GM20431 (cell line): ENCODE results near the gene OXSR1.

Experiments used
- in situ Hi-C: fragments of 300-500 bp; cut with MseI, MboI; formaldehyde crosslinking; loops from one replicate; pipeline ENCODE4 v1.15.0; 2020; ENCODE audit warnings: low sequenced_read_pairs; ENCODE audit not compliant: unreplicated experiment

Gene OXSR1

DNA sequence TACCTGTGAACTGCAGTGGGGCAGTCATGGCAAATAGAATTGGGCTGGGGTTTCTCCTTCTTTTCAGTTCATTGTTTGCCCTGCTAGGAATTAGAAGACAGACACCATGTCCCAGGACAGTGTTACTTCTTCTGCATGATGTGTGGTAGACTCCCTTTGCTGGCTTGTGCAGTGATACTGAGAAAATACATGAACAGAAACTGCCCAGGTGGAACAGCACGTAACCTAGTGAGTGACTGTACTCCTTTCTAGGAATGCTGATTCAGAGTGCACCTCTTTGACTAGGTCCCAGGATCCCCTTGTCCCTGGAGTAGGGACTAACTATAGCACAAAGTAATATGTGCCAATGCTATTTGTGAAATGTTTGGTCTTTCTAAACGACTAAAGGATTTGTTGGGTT lies 89.5 kb downstream of the OXSR1 start:
- in situ Hi-C loops = no loop called here

DNA sequence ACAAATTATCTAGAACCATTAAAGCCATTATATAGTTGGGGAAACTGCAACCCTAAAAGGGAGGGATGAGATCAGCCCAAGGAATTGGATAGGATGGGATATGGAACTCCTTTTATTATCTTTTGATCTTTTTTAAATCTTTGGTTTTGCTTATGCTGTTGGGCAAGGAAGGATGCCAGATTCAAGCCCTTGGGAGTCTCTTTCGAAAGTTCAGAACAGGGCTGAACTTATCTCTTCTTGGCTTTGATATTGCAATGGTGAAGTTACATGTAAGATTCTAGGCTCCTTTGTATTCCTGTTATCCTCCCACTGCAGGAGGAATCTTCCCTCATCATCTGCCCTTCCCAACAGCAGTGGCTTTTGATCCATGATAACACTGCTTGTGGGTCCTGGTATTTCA lies 90.3 kb downstream of the OXSR1 start:
- in situ Hi-C loops = no loop called here

DNA sequence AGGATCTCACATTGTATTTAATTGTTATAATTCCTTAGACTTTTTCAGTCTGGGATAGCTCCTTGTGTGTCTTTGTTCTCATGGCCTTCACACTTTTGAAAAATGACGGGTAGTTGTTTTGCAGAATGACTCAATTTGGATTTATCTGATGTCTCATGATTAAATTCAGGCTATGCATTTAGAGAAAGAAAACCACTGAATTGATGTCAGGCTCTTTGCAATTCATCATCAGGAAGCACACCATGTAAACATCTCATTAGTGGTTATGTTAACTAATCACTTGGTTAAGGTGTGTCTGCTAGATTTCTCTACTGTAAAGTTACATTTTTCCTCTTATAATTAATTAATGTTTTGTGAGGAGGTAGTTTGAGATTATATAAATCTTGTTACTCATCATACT lies 92.2 kb downstream of the OXSR1 start:
- in situ Hi-C loops = no loop called here

DNA sequence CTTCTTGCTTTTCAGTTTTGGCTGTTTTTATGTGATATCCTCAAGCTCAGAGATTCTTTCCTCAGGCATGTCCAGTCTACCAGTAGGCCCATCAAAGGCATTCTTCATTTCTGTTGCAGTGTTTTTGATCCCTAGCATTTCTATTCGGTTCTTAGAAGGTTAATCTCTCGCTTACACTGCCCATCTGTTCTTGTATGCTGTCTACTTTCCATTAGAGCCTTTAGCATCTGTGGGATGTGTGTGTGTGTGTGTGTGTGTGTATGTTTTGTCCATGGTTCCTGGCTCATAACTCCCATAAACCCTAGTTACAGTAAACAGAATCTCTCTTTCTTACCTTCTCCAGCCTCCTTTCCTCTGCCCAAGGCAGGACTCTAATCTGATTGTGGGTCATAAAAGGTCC lies 95.1 kb downstream of the OXSR1 start:
- in situ Hi-C loops = no loop called here

DNA sequence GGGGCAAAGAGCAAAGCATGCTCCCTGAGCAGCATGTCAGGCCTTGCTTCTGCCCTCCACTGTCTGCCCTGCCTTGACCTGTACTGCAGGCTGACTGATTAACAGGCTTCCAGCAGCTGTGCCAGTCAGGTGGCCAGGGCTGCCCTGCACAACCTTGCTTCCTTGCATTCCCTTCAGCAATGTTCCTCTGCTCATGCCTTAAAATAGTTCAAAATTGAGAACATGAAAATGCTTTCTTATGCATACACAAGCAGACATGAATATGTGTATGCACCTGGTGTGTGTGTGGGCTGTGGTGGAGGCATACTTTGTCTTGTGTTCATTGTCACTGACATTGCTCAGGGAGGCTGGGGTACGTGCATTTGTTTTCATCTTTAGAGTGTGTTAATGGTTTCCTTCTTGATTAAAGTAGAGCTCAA lies 99.0 kb downstream of the OXSR1 start:
- in situ Hi-C loops = no loop called here

DNA sequence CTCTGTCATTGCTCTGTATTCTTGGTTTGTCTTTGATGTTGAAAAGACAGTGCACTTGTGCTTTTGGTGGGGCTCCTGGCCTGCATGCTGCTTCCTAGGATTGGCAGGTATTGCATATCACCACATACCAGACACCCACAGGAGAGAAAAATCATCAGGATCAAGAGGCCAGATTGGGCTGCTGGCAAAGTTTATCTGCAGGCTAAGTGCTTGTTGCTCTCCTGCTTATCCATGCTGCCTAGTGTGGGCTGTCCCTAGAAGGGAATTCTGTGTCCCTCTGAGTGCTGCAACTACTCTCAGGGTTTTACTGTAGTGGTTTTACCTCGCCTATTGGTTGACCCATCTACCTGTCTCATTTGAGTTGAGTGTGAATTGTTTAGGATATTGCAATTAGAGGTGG lies 99.4 kb downstream of the OXSR1 start:
- in situ Hi-C loops = no loop called here

DNA sequence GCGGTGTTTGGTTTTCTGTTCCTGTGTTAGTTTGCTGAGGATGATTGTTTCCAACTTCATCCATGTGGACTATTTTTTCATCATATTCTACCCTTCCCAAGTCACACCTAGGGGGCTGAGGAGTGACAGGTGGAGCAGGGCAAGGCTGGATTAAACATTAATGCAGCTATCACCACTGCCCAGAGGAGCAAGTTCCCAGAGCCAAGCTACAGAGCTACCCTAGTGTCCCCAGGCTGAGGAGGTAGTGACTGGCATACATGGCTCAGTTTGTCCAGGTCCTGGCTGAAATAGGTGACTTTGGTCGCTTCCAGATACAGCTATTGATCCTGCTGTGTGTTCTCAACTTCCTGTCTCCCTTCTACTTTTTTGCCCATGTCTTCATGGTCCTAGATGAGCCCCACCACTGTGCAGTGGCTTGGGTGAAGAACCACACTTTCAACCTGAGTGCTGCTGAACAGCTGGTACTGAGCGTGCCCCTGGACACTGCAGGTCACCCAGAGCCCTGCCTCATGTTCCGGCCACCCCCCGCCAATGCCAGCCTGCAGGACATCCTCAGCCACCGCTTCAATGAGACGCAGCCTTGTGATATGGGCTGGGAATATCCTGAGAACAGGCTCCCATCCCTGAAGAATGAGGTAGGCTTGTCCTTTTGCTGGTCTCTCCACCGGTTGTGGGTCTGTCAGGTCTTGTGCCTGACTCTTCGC lies 100.4 kb downstream of the OXSR1 start, which contains the start of gene SLC22A13:
Gene SLC22A13, plus strand, starts transcription at position 209 of the 704 bp plus-strand sequence. Its CDS starts 49 bp downstream, at position 258.
- in situ Hi-C loops = no loop called here

DNA sequence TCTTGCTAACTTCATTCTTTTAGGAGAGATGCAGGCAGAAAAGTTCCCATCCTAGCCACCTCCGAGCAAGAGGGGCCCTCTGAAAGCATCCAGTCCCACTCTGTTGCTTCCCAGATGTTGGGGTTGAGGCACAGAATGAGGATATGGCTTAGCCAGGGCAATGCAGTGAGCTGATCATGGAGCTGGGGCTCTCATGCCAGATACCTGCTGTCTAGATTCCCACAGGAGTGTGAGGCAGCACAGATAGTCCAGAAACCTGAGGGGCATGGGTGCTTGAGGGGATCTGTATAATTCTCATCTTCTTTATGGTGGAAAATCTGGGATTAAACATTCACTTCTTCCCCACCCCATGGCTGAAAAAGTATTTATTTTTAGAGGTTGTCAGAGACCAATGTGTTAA lies 101.5 kb downstream of the OXSR1 start:
- in situ Hi-C loops = no loop called here

DNA sequence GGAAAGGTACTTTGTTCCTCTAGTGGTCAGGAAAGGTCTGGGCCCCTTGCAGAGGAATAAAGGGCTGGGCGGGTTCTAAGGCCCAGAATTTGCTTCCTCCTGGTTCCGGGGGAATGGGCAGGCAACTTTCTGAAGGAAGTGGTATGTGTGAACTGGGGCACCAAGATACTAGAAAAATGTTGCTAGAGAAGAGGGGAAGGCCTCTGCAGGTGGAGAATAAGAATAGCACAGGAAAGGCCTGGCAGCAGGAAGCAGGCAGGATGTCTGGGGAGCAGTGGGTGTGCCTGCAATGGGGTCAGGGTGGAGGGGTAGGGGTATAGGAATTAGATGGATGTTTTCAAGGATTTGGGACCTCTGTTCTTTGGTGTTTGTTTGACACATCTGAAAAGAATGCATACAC lies 102.3 kb downstream of the OXSR1 start:
- in situ Hi-C loops = no loop called here

DNA sequence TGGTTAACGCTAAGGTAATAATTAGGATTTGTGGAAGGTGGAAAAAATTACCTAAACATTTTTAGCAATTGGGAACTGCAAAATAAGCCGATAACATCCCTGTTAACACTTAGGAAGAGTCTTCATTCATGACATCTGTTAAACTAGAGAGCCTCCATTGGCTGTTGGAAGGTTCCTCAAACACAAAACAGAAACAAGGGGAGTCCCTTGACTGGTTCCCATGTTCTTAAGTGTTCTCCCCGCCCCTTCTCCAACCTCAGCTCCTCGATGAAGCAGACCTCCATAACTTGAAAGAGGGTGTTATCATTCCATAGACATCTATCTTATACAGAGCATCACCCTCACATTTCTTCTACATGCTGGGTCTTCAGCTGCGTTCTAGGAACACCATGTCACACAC lies 102.8 kb downstream of the OXSR1 start:
- in situ Hi-C loops = no loop called here

DNA sequence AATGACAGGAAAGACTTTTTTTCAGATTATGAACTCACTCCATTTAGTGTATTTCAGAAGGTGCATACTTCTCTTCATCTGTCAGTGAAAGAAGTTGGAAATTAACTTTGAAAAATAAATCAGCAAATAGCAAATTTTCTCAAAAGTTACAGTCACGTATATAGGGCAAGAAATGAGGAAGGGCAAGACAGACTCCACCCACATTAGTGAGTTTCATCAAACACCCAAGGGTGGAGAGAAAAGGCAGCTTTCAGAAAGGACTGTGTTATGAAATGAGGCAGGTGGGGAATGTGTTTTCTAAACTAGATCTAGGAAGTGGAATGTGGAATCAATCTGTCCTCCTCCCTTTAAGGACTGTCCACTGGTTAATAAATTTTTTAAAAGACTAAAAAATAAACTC lies 103.2 kb downstream of the OXSR1 start:
- in situ Hi-C loops = no loop called here

DNA sequence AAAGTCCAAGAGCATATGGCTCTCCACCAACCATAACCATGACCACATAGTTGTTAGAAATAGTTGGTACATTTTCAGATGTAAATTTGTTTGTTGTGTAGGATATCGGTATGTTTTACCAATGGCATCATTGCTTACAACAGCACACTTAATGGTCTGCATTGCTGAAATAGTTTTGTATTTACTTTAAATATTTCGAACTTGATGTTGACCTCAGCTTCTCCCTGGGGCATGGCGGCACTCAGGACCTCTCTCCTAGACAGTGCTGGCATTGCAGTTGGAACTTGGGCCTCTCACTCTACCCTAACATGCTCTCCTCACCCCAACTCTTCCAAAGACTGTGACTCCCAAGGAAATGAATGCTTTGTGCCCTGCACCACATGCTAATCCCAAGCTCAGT lies 105.3 kb downstream of the OXSR1 start:
- in situ Hi-C loops = no loop called here

DNA sequence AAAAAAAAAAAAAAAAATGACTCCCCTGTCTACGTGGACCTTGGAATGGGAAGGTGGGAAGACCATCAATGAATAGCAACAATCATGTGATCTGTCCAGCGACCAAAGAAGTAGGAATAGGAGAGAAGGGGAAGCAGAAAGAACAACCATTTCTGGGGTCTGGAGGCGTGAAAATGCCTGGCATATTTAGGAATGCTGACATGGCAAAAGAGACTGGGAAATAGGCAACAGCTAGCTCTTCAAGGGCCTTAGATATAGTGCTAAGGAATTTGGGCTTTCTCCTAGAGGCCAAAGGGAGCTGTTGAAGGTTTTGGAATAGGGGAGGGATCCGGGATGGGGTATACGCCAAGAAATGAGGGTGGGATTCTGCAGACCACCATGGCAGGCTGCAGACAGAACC lies 106.2 kb downstream of the OXSR1 start:
- in situ Hi-C loops = no loop called here

DNA sequence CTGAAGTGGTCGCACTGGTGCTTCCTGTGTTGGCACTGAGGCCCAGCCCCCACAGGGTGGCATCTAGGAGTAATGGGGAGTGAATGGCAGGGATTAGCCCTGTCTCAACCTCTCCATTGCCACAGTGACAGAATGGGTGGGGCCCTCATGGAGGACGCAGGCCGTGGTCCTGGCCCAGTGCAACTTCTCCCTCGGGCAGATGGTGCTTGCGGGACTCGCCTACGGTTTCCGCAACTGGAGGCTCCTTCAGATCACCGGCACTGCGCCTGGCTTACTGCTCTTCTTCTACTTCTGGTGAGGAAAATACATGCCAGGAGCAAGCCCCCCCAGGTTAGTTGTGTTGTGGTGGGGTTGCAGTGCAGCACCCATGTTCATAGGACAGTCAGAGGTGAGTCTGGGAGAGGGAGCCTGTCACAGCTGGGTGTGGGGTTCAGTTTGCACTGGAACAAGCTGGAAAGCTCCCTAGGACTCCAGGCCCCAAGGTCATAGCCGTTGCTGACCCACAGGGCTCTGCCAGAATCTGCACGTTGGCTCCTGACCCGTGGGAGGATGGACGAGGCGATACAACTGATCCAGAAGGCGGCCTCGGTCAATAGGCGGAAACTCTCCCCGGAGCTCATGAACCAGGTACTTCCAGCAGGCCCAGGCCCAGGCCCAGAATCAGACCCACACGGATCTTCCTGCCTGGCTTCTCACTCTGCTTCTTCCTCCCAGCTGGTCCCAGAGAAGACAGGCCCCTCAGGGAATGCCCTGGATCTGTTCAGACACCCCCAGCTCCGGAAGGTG lies 109.7 kb downstream of the OXSR1 start:
- in situ Hi-C loops = no loop called here

DNA sequence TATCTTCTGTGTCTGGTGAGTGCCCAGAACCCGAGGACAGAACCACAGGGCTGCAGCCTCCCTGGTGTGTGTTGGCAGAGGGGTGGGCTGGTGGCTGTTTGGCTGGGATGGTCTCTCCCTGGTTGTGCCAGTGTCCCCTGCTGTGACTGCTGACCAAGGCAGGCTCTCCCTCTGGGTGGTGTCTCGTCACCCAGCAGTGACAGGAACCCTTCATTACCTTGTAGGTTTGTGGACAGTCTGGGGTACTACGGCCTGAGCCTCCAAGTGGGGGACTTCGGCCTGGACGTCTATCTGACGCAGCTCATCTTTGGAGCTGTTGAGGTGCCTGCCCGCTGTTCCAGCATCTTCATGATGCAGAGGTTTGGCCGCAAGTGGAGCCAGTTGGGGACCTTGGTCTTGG lies 110.3 kb downstream of the OXSR1 start:
- in situ Hi-C loops = no loop called here

DNA sequence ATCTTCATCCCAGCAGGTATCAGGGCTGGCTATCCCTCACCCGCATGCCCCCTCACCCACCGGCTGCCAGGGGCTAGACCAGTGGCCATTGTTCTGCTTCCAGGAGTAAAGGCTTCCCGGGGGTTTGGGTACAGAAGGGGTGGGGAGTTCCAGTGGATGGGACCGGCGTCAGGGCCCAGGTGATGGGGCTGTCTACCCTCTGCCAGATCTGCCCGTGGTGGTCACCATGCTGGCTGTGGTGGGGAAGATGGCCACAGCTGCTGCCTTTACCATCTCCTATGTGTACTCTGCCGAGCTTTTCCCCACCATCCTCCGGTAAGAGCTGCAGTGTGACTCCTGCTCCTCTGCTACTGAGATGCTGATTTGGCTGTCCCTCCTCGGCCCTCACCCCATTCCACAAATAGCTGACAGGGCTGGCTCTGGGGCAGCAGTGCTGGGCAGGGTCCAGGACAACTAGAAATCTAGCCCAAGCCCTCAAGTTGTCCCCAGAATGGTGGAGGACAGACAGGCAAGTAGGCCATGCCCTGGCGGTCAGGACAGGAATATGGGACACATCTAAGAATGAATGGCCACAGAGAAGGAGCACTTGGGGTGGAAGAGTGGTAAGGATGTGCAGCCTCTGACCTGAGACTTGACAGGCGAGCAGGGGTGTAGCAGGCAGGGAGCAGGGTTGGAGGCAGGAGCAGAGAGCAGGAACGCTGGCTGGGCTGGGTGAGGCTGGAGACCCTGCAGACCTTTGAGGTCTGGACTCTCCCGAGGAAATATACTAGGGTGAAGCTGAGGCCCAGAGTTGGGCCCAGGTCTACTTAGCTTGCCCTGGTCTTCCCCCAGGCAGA lies 111.0 kb downstream of the OXSR1 start:
- in situ Hi-C loops = no loop called here

DNA sequence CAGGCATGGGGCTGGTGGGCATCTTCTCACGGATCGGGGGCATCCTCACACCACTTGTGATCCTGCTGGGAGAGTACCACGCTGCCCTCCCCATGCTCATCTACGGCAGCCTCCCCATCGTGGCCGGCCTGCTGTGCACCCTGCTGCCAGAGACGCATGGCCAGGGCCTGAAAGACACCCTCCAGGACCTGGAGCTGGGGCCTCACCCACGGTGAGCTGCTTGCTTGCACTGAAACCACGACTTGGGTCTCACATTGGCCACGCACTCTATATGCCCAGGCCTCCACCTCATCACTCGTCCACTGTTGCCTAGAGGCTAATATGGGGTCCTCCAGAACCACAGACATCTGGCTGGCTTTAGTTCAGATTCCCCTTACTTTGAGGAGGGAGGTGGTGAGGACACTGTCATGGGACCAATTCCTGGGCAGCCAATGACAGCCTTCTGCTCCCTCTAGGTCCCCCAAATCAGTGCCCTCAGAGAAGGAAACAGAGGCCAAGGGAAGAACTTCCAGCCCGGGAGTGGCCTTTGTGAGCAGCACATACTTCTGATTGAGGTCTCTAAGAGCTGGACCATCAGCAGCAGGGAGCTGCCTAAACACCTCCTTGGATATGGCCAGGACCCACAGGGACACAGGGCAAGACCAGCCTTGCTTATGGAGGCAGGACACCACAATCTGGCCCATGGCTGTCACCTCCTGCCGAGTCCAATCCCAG lies 111.7 kb downstream of the OXSR1 start:
- in situ Hi-C loops = no loop called here

DNA sequence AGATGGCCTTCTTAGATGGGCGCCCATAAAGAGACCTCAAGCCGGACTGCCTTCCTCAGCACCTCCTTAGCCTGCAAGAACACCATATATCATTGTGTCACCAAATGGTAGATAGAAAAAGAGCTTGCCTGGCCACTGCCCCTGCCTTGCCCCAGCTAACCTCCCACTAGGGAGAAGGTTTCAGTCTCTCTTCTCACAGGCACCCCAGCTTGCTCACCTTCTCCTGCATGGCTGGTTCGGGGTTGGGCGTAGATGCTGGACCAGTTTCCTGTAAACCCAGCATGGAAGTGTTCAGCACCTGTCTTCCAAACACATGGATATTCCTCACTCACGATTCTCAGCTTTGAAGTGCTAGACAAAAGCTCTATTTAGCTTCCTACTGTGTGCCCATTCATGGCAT lies 113.5 kb downstream of the OXSR1 start:
- in situ Hi-C loops = no loop called here

DNA sequence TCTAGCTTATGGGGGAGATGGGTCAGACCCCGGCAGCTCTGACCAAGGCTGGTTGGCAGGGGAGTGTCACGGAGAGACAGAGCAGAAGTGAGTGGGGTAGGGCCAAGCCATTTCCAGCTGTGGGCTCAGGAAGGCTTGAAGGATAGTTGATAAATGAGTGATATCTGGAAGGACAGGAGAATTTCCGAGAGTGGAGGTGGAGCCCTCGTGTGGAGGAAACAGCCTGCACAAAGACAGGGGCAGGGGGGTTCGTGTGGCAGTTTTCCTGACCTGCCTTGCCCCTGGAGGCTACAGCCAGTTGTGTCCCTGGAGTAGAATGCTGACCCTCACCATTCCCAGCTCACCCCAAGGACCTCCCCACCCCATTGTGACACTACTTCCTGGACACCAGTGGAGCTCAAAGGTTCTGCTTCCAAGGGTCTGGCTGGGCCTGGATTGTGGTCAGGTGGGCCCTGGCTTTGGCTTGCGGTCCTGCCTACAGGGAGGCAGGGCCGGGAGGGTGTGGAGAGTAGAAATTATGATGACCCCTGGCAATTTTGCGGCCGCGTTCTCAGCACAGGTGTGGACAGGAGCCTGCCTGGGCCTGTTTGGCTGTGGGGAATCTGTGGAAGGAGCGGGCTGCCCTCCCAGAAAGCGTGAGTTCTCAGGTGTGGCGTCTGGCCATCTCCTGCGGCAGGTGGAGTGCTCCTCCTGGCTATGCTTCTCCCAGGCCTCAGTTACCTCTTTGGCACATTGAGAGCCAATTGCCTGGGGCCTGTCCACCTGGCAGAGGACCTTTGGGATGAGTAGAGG lies 116.8 kb downstream of the OXSR1 start, which contains the start of gene SLC22A14:
Gene SLC22A14, plus strand, starts transcription at position 400 of the 792 bp plus-strand sequence. CDS start 23,733 bp downstream, outside the sequence.
- in situ Hi-C loops = no loop called here
